HepG2 (cell line): Measurements from ENCODE around the gene UCP2. TPM values are rescaled to one million over a fixed set of nuclear protein-coding genes. Genes with fewer than 3 reads are reported as not detected.

Experiments used
- ATAD3A ChIP-seq: sonication (generic); formaldehyde crosslinking; IDR thresholded peaks from 2 replicates; pipeline ENCODE4 v1.4.0; 2020; ENCODE audit warnings: missing genetic modification reagents
- CBX5 ChIP-seq: sonication (generic); formaldehyde crosslinking; IDR thresholded peaks from 2 replicates; pipeline ENCODE4 v1.4.0; 2020; ENCODE audit warnings: missing genetic modification reagents, borderline replicate concordance
- IKZF1 ChIP-seq: fragments of 450-650 bp; IDR thresholded peaks from 2 replicates; pipeline ENCODE4 v1.7.1; 2016
- KAT8 ChIP-seq: IDR thresholded peaks from 2 replicates; pipeline ENCODE4 v1.6.1; 2016; ENCODE audit warnings: missing genetic modification reagents, missing compliant biosample characterization
- KDM6A ChIP-seq: IDR thresholded peaks from 2 replicates; pipeline ENCODE4 v1.6.1; 2016; ENCODE audit warnings: low read depth
- KLF16 ChIP-seq, 2 experiments: sonication (generic) in 1 of 2; formaldehyde crosslinking in 1 of 2; IDR thresholded peaks; 2 replicates each; pipeline versions ENCODE4 v1.6.1 to v1.8.0; 2016 to 2023; ENCODE audit warnings: missing genetic modification reagents in 2 of 2, missing compliant biosample characterization in 1 of 2
- MED1 ChIP-seq: sonication (generic); formaldehyde crosslinking; IDR thresholded peaks from 2 replicates; pipeline ENCODE4 v1.4.0; 2020; ENCODE audit warnings: missing genetic modification reagents
- NFE2L2 ChIP-seq: fragments of 150-350 bp; IDR thresholded peaks from 2 replicates; pipeline ENCODE4 v1.6.1; 2014; ENCODE audit warnings: low read length
- NR1H2 ChIP-seq: sonication (generic); formaldehyde crosslinking; IDR thresholded peaks from 2 replicates; pipeline ENCODE4 v1.8.1; 2022; ENCODE audit warnings: low read depth, missing genetic modification reagents, borderline replicate concordance
- PHF8 ChIP-seq: sonication (generic); formaldehyde crosslinking; IDR thresholded peaks from 2 replicates; pipeline ENCODE4 v1.5.0; 2020; ENCODE audit warnings: missing genetic modification reagents
- REL ChIP-seq: sonication (generic); formaldehyde crosslinking; conservative IDR thresholded peaks from 2 replicates; pipeline ENCODE4 v1.8.0; 2022; ENCODE audit warnings: mild to moderate bottlenecking, missing genetic modification reagents, moderate library complexity
- SMAD3 ChIP-seq: sonication (generic); formaldehyde crosslinking; IDR thresholded peaks from 2 replicates; pipeline ENCODE4 v1.4.0; 2020; ENCODE audit warnings: missing genetic modification reagents
- SRSF1 ChIP-seq: fragments of 200-400 bp; formaldehyde crosslinking; optimal IDR thresholded peaks from 2 replicates; pipeline ENCODE3; 2017; ENCODE audit warnings: mild to moderate bottlenecking, low read depth, low read length, moderate library complexity
- ZNF17 ChIP-seq: sonication (generic); formaldehyde crosslinking; IDR thresholded peaks from 2 replicates; pipeline ENCODE4 v1.5.0; 2020; ENCODE audit warnings: mild to moderate bottlenecking, missing genetic modification reagents
- ZNF225 ChIP-seq: sonication (generic); formaldehyde crosslinking; IDR thresholded peaks from 2 replicates; pipeline ENCODE4 v1.4.0; 2020; ENCODE audit warnings: mild to moderate bottlenecking, missing genetic modification reagents
- ZNF251 ChIP-seq: sonication (generic); formaldehyde crosslinking; IDR thresholded peaks from 2 replicates; pipeline ENCODE4 v1.9.0; 2021; ENCODE audit warnings: mild to moderate bottlenecking, missing genetic modification reagents
- ZNF367 ChIP-seq: sonication (generic); formaldehyde crosslinking; IDR thresholded peaks from 2 replicates; pipeline ENCODE4 v1.4.0; 2020; ENCODE audit warnings: missing genetic modification reagents, borderline replicate concordance
- ZNF570 ChIP-seq: sonication (generic); formaldehyde crosslinking; IDR thresholded peaks from 2 replicates; pipeline ENCODE4 v1.4.0; 2020; ENCODE audit warnings: mild to moderate bottlenecking, missing genetic modification reagents, borderline replicate concordance
- ZNF775 ChIP-seq: sonication (generic); formaldehyde crosslinking; IDR thresholded peaks from 2 replicates; pipeline ENCODE4 v1.4.0; 2020; ENCODE audit warnings: missing genetic modification reagents, mild to moderate bottlenecking, moderate library complexity, borderline replicate concordance
- polyA plus RNA-seq, 8 experiments: library from polyadenylated mRNA; depleted of rRNA in 3 of 8; stranded (reverse) in 7 of 8; unstranded in 1 of 8; fragments of >200 nt; fragmentation: Illumina TruSeq in 4 of 8; extraction: Trizol in 4 of 8; gene quantifications; 2 replicates each; pipeline versions ENCODE4 v1.2.1 to v1.2.3, GENCODE V29; 2011 to 2016; ENCODE audit warnings: low read depth in 4 of 8, missing spikeins in 1 of 8, mixed read lengths in 1 of 8; ENCODE audit not compliant: insufficient read depth in 1 of 8
- total RNA-seq, 5 experiments: library from RNA; depleted of rRNA; stranded (reverse); fragments of >200 nt; fragmentation: Illumina TruSeq; extraction: Trizol; gene quantifications; 2 replicates each; pipeline ENCODE4 v1.2.3, GENCODE V29; 2016; ENCODE audit warnings: low read depth in 1 of 5
- TF ChIP-seq, protein P1 (sequence below): sonication (generic); formaldehyde crosslinking; IDR thresholded peaks from 2 replicates; pipeline ENCODE4 v1.8.1; 2023; ENCODE audit warnings: mild to moderate bottlenecking, missing genetic modification reagents
- TF ChIP-seq, protein P2 (sequence below): sonication (generic); formaldehyde crosslinking; IDR thresholded peaks from 2 replicates; pipeline ENCODE4 v1.5.0; 2020; ENCODE audit warnings: mild to moderate bottlenecking, missing genetic modification reagents
- TF ChIP-seq, protein P3 (sequence below): IDR thresholded peaks from 2 replicates; pipeline ENCODE4 v1.6.1; 2016; ENCODE audit warnings: control low read depth
- TF ChIP-seq, protein P4 (sequence below): fragments of 450-650 bp; IDR thresholded peaks from 2 replicates; pipeline ENCODE4 v1.6.1; 2017; ENCODE audit warnings: mild to moderate bottlenecking

UCP2 gene
- total and polyA plus RNA-seq, 2 of the 13 experiments (the other 11 are each of a cell fraction or from before 2014, with no cell fraction given), result 2.7 to 3.2 TPM

DNA sequence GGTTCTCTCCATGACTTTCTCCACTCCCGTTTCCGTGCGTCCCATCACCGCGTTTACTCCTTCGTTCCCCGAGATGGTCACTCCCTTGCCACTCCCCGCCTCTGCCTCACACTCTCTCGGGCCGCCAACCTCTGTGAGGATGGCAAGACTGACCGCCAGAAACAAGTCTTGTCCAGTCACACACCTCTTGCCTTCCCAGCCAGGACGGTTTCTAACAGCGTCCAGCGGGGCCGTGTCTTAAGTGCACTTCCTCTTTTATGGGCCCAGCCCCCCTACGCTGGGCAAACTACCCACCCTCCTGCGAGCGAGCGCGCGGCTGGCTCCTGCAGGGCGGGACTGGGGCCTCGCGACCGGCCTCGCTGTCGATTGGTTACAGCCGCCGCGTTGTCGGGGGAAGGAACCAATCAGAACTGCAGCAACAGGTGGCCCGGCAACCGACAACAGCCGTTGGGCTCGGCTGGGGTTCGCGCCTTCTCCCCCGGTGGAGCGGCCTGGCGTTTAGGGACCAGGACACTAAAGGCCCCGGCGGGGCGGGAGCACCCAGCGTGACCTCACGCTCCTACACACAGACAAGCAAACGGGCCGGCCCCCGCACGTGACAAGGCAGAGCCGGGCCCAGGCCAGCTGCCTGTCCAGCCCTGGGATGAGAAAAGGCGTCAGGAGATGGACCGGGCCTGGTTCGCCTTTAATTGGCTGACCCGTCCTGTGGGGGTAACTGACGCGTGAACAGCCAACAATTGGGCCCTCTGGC, 522 bp upstream of the UCP2 start (continued):
- TF ChIP-seq, protein P1, sequence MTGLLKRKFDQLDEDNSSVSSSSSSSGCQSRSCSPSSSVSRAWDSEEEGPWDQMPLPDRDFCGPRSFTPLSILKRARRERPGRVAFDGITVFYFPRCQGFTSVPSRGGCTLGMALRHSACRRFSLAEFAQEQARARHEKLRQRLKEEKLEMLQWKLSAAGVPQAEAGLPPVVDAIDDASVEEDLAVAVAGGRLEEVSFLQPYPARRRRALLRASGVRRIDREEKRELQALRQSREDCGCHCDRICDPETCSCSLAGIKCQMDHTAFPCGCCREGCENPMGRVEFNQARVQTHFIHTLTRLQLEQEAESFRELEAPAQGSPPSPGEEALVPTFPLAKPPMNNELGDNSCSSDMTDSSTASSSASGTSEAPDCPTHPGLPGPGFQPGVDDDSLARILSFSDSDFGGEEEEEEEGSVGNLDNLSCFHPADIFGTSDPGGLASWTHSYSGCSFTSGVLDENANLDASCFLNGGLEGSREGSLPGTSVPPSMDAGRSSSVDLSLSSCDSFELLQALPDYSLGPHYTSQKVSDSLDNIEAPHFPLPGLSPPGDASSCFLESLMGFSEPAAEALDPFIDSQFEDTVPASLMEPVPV (CRISPR knock-in tag), result peak; percentile 93
- TF ChIP-seq, protein P2, sequence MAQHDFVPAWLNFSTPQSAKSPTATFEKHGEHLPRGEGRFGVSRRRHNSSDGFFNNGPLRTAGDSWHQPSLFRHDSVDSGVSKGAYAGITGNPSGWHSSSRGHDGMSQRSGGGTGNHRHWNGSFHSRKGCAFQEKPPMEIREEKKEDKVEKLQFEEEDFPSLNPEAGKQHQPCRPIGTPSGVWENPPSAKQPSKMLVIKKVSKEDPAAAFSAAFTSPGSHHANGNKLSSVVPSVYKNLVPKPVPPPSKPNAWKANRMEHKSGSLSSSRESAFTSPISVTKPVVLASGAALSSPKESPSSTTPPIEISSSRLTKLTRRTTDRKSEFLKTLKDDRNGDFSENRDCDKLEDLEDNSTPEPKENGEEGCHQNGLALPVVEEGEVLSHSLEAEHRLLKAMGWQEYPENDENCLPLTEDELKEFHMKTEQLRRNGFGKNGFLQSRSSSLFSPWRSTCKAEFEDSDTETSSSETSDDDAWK (CRISPR knock-in tag), result no peak
- TF ChIP-seq ZNF570 (CRISPR knock-in tag), result peak; percentile 94; the same call in 1 of the 2 replicates
- peak; percentile 80 for TF ChIP-seq ZNF775 (CRISPR knock-in tag)
- TF ChIP-seq CBX5 (CRISPR knock-in tag), result no peak
- TF ChIP-seq ZNF367 (CRISPR knock-in tag), result peak; percentile 89
- TF ChIP-seq ZNF251 (CRISPR knock-in tag), result no peak
- peak; percentile 64; the same call in 1 of the 2 replicates for TF ChIP-seq NR1H2 (CRISPR knock-in tag)
- TF ChIP-seq SMAD3 (CRISPR knock-in tag), result no peak; the same call in 1 of the 2 replicates
- TF ChIP-seq, protein P3, sequence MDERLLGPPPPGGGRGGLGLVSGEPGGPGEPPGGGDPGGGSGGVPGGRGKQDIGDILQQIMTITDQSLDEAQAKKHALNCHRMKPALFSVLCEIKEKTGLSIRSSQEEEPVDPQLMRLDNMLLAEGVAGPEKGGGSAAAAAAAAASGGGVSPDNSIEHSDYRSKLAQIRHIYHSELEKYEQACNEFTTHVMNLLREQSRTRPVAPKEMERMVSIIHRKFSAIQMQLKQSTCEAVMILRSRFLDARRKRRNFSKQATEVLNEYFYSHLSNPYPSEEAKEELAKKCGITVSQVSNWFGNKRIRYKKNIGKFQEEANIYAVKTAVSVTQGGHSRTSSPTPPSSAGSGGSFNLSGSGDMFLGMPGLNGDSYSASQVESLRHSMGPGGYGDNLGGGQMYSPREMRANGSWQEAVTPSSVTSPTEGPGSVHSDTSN, result no peak
- peak; percentile 72 for TF ChIP-seq MED1
- peak; percentile 82 for TF ChIP-seq KAT8 (CRISPR knock-in tag)
- TF ChIP-seq ZNF17 (CRISPR knock-in tag), result peak; percentile 86; the same call in 1 of the 2 replicates
- TF ChIP-seq REL, result no peak; the same call in 1 of the 2 replicates
- 0 out of 2 replicates have a peak, but pooled peaks have one; percentile 23 for TF ChIP-seq ATAD3A
- TF ChIP-seq NFE2L2, result no peak
- TF ChIP-seq IKZF1, result no peak
- peak in 1 of 2 experiments; percentile 78; a peak in 2 of 4 replicates for TF ChIP-seq KLF16 (CRISPR knock-in tag; IDR thresholded peaks at IDR 0.05)
- TF ChIP-seq SRSF1, result peak; percentile 26
- no peak for TF ChIP-seq KDM6A (CRISPR knock-in tag)
- TF ChIP-seq PHF8 (CRISPR knock-in tag), result peak; percentile 82
- TF ChIP-seq, protein P4, sequence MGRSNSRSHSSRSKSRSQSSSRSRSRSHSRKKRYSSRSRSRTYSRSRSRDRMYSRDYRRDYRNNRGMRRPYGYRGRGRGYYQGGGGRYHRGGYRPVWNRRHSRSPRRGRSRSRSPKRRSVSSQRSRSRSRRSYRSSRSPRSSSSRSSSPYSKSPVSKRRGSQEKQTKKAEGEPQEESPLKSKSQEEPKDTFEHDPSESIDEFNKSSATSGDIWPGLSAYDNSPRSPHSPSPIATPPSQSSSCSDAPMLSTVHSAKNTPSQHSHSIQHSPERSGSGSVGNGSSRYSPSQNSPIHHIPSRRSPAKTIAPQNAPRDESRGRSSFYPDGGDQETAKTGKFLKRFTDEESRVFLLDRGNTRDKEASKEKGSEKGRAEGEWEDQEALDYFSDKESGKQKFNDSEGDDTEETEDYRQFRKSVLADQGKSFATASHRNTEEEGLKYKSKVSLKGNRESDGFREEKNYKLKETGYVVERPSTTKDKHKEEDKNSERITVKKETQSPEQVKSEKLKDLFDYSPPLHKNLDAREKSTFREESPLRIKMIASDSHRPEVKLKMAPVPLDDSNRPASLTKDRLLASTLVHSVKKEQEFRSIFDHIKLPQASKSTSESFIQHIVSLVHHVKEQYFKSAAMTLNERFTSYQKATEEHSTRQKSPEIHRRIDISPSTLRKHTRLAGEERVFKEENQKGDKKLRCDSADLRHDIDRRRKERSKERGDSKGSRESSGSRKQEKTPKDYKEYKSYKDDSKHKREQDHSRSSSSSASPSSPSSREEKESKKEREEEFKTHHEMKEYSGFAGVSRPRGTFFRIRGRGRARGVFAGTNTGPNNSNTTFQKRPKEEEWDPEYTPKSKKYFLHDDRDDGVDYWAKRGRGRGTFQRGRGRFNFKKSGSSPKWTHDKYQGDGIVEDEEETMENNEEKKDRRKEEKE, result no peak
- TF ChIP-seq ZNF225, result peak; percentile 84; the same call in 1 of the 2 replicates
